Sigmoid colon (tissue), 7 donors: ENCODE data around the gene GPRC5D. TPM values are rescaled to one million over a fixed set of nuclear protein-coding genes. Genes with fewer than 3 reads are reported as not detected.

Experiments used
- DNase-seq: peaks from one replicate; pipeline ENCODE4 v3.0.0-alpha.2; 2019
- H3K27ac ChIP-seq, 4 donors: fragments of 200-600 bp; sonication (generic); one replicate each; pipeline ENCODE4 v1.5.1; 2016 to 2019; ENCODE audit warnings: mild to moderate bottlenecking in 1 of 4
- H3K27me3 ChIP-seq, 3 donors: fragments of 200-600 bp; sonication (generic); one replicate each; pipeline ENCODE4 v1.5.1; 2019; ENCODE audit warnings: mild to moderate bottlenecking in 1 of 3
- H3K36me3 ChIP-seq, 4 donors: fragments of 200-600 bp; sonication (generic); one replicate each; pipeline ENCODE4 v1.5.1; 2016 to 2019
- H3K4me1 ChIP-seq, 4 donors: fragments of 200-600 bp; sonication (generic); one replicate each; pipeline ENCODE4 v1.5.1; 2017 to 2019
- H3K4me3 ChIP-seq, 4 donors: fragments of 200-600 bp; sonication (generic); one replicate each; pipeline ENCODE4 v1.5.1; 2017 to 2019; ENCODE audit warnings: mild to moderate bottlenecking in 2 of 4, moderate library complexity in 1 of 4
- H3K9me3 ChIP-seq, 4 donors: fragments of 200-600 bp in 3 of 4; sonication (generic) in 3 of 4; one replicate each; pipeline versions ENCODE4 v1.5.1 to v1.6.1; 2013 to 2019
- EP300 ChIP-seq, 4 donors: sonication (generic); formaldehyde crosslinking; IDR thresholded peaks; one replicate each; pipeline ENCODE4 v1.6.1; 2017; ENCODE audit warnings: antibody characterized with exemption in 4 of 4
- POLR2A ChIP-seq, 2 donors: fragments of 450-650 bp; IDR thresholded peaks; one replicate each; pipeline ENCODE4 v1.6.1; 2016; ENCODE audit warnings: antibody characterized with exemption in 2 of 2, mild to moderate bottlenecking in 2 of 2, moderate library complexity in 2 of 2
- POLR2AphosphoS5 ChIP-seq, 4 donors: sonication (generic); formaldehyde crosslinking; IDR thresholded peaks; one replicate each; pipeline ENCODE4 v1.6.1; 2017; ENCODE audit warnings: antibody characterized with exemption in 4 of 4
- WGBS, 2 donors: extraction: QIAGEN DNeasy Blood & Tissue Kit; methylation state at CpG; one replicate each; pipeline ENCODE4 v1.1.7; 2013; 5-methylcytosine and 5-hydroxymethylcytosine counted together
- intact Hi-C: fragments of 100-400 bp; cut with DNase I; formaldehyde crosslinking; loops from one replicate; pipeline ENCODE4 v1.15.1; 2023
- polyA plus RNA-seq, 3 donors: library from polyadenylated mRNA; stranded (reverse); fragments of 200-250 nt; gene quantifications; one replicate each; pipeline ENCODE4 v1.2.3, GENCODE V29; 2013
- total RNA-seq, 4 donors: library from RNA; depleted of rRNA; stranded (reverse); fragments of >200 nt; gene quantifications; one replicate each; pipeline ENCODE4 v1.1.0, GENCODE V29; 2016
- TF ChIP-seq, protein P1 (sequence below), 4 experiments: fragments of 450-650 bp in 3 of 4; fragments of 200-600 bp in 1 of 4; IDR thresholded peaks; one replicate each; pipeline ENCODE4 v1.5.1; 2016 to 2019; ENCODE audit warnings: antibody characterized with exemption in 4 of 4, mild to moderate bottlenecking in 3 of 4, moderate library complexity in 2 of 4
- donor health status: healthy with polysubstance abuse.
- donor health status: Bipolar disorder and iron deficiency.
- donor health status: healthy.

The GPRC5D gene
- total and polyA plus RNA-seq, 7 donors, result 0.16 TPM; not detected in 6

DNA sequence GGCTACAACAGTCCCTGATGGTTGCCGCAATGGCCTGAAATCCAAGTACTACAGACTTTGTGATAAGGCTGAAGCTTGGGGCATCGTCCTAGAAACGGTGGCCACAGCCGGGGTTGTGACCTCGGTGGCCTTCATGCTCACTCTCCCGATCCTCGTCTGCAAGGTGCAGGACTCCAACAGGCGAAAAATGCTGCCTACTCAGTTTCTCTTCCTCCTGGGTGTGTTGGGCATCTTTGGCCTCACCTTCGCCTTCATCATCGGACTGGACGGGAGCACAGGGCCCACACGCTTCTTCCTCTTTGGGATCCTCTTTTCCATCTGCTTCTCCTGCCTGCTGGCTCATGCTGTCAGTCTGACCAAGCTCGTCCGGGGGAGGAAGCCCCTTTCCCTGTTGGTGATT is 43.7 kb downstream of the GPRC5D start:
- Histone ChIP-seq H3K27ac (no peak overlapping the region), H3K27me3 (no peaks in the 10 kb centered on the region), H3K36me3 (no peaks in the 10 kb centered on the region), H3K4me3 (no peak overlapping the region), H3K4me1 (peaks cover 0 to 9% (median 3%) of the 10 kb centered on the region in 4 donors), H3K9me3 (no peaks in the 10 kb centered on the region)
- no peak for DNase-seq
- intact Hi-C loops, result no loop called here
- no peak for TF ChIP-seq POLR2AphosphoS5 (IDR thresholded peaks at IDR 0.05)
- TF ChIP-seq, protein P1, sequence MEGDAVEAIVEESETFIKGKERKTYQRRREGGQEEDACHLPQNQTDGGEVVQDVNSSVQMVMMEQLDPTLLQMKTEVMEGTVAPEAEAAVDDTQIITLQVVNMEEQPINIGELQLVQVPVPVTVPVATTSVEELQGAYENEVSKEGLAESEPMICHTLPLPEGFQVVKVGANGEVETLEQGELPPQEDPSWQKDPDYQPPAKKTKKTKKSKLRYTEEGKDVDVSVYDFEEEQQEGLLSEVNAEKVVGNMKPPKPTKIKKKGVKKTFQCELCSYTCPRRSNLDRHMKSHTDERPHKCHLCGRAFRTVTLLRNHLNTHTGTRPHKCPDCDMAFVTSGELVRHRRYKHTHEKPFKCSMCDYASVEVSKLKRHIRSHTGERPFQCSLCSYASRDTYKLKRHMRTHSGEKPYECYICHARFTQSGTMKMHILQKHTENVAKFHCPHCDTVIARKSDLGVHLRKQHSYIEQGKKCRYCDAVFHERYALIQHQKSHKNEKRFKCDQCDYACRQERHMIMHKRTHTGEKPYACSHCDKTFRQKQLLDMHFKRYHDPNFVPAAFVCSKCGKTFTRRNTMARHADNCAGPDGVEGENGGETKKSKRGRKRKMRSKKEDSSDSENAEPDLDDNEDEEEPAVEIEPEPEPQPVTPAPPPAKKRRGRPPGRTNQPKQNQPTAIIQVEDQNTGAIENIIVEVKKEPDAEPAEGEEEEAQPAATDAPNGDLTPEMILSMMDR (IDR thresholded peaks at IDR 0.05), result no peak
- TF ChIP-seq EP300 (IDR thresholded peaks at IDR 0.05), result no peak
- no peak for TF ChIP-seq POLR2A (IDR thresholded peaks at IDR 0.05)
- 89 to 90% methylated on average over 14 of the region's 14 CpGs for WGBS, 2 donors

DNA sequence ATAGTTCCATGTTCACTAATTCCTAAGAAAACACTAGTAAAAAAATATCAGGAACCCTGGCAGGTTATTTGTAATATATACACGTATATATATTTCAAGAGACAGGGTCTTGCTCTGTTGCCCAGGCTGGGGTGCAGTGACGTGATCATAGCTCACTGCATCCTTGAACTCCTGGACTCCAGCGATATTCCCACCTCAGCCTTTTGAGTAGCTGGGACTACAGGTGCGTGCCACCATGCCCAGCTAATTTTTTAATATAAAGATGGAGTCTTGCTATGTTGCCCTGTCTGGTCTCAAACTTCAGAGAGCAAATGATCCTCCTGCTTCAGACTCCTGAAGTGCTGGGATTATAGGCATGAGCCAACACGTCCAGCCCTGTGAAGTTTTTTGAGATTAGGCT is 44.4 kb downstream of the GPRC5D start:
- TF ChIP-seq, protein P1 (IDR thresholded peaks at IDR 0.05), result no peak
- TF ChIP-seq POLR2AphosphoS5 (IDR thresholded peaks at IDR 0.05), result no peak
- no peak for TF ChIP-seq EP300 (IDR thresholded peaks at IDR 0.05)
- no peak for TF ChIP-seq POLR2A (IDR thresholded peaks at IDR 0.05)
- H3K4me3 ChIP-seq, result no peak overlapping the region
- 87 to 90% methylated on average over 5 of the region's 5 CpGs for WGBS, 2 donors
- peaks cover 0 to 10% (median 3%) of the 10 kb centered on the region in 4 donors for H3K4me1 ChIP-seq
- no peaks in the 10 kb centered on the region for H3K27me3 ChIP-seq
- DNase-seq, result no peak
- intact Hi-C loops, result no loop called here
- no peak overlapping the region for H3K27ac ChIP-seq
- no peaks in the 10 kb centered on the region for H3K9me3 ChIP-seq
- H3K36me3 ChIP-seq, result no peaks in the 10 kb centered on the region

DNA sequence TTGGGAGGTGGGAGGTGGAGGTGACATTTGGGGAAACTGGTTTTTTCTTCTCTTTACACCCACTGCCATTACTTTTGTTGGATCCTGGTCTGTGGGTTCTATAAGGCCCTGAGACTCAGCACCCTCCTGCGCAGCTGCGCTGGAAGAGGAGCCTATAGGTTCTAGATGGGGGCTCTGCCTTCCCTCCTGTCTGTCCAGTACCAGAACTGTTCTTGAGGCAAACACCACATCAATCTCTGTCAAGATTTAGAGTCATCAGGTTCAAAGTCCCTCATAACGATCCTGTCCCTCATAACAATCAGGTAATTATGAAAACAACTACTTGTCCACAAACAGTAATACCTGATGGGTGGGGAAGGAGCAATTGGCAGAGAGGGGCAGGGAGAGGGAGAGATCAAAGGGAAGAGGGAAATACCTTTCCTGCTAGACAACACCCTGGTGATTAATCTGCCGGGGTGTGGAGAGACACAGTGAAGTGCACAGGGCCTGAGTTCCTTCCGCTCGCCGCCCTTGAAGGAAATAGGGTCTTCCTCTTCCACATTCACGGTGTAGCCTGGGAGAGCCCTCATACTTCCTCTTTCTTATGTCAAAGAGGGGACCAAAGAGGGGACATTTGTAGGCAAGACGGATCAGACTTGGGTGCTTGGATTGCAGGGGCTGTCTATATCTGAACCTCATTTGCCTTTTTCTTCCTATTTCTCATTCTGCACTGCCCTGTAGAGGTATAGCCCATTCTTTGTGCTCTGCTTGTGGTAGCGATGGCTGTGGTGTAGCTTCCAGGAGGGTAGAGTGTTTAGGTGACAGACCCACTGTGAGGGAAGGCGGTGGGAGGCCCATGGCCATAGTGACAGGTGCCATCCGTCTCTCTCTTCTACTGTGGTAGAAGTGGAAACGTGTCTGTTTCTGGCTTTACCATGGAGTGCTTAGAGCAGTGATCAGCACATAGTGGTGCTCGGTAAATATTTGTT is 48.0 kb downstream of the GPRC5D start:
- intact Hi-C loops, result no loop called here
- peaks cover 0 to 11% (median 0%) of the 10 kb centered on the region in 4 donors for H3K4me1 ChIP-seq
- no peak overlapping the region for H3K27ac ChIP-seq
- no peaks in the 10 kb centered on the region for H3K36me3 ChIP-seq
- TF ChIP-seq POLR2A (IDR thresholded peaks at IDR 0.05) (no peak), POLR2AphosphoS5 (IDR thresholded peaks at IDR 0.05) (no peak), EP300 (IDR thresholded peaks at IDR 0.05) (no peak)
- TF ChIP-seq, protein P1 (IDR thresholded peaks at IDR 0.05), result no peak
- H3K27me3 ChIP-seq, result no peaks in the 10 kb centered on the region
- H3K9me3 ChIP-seq, result no peaks in the 10 kb centered on the region
- WGBS, 2 donors, result 27 to 65% methylated on average over 14 of the region's 14 CpGs
- H3K4me3 ChIP-seq, result no peak overlapping the region
- DNase-seq, result no peak

DNA sequence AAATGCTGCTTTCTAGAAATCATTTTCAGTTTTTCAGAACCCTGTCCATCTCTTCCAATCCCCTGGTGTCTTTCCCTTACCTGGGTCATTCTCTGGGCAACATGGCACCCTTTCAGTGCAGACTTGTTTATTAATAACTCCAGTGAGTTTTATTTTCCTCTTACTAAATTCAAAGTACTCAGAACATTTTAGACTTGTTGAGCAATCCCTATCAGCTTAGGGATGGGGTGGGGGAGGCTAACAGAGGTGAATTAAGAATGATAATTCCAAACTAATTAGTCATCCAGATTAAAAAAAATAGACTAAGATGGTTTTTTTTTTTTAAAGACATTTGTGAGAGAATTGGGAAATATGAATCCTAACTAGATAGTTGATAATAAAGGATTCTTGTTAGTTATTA is 49.9 kb downstream of the GPRC5D start:
- peaks cover 0 to 11% (median 0%) of the 10 kb centered on the region in 4 donors for H3K4me1 ChIP-seq
- H3K27me3 ChIP-seq, result no peaks in the 10 kb centered on the region
- H3K4me3 ChIP-seq, result no peak overlapping the region
- intact Hi-C loops, result no loop called here
- TF ChIP-seq POLR2A (IDR thresholded peaks at IDR 0.05), result no peak
- TF ChIP-seq POLR2AphosphoS5 (IDR thresholded peaks at IDR 0.05), result peak in 1 of 4 donors; percentile 31
- TF ChIP-seq, protein P1 (IDR thresholded peaks at IDR 0.05), result no peak
- no peaks in the 10 kb centered on the region for H3K36me3 ChIP-seq
- H3K9me3 ChIP-seq, result no peaks in the 10 kb centered on the region
- H3K27ac ChIP-seq, result peak overlapping the region; percentile 46 to 78 (median 56)
- no peak for DNase-seq
